Aorta (tissue), 5 donors: ENCODE measurements around the gene RTEL1. TPM values are rescaled to one million over a fixed set of nuclear protein-coding genes. Genes with fewer than 3 reads are reported as not detected.
"Not testable (repeated sequence)": the region's sequence is repeated elsewhere in the genome, so short reads cannot be mapped to it uniquely, and the experiment has no call there.

ENCODE experiments used
- ATAC-seq: fragments of 200-7000 bp; cut with Tn5 transposase; one replicate; pipeline ENCODE4 v1.9.1; 2022; ENCODE audit warnings: moderate library complexity; ENCODE audit not compliant: low FRiP score
- DNase-seq, 2 donors: peaks; one replicate each; pipeline ENCODE4 v3.0.0-alpha.2; 2020
- H3K27ac ChIP-seq, 2 donors: one replicate each; pipeline ENCODE4 v1.5.1; 2013; ENCODE audit warnings: low read length in 2 of 2, mild to moderate bottlenecking in 2 of 2, moderate library complexity in 2 of 2, control low read depth in 1 of 2, inconsistent platforms in 1 of 2, low read depth in 1 of 2
- H3K27me3 ChIP-seq, 2 donors: one replicate each; pipeline ENCODE4 v1.6.1; 2013; ENCODE audit warnings: control low read depth in 1 of 2, low read length in 1 of 2, mild to moderate bottlenecking in 1 of 2, moderate library complexity in 1 of 2; ENCODE audit not compliant: insufficient read depth in 2 of 2, control insufficient read depth in 1 of 2
- H3K36me3 ChIP-seq, 2 donors: one replicate each; pipeline ENCODE4 v1.6.1; 2013; ENCODE audit warnings: control low read depth in 1 of 2, low read length in 1 of 2, mild to moderate bottlenecking in 1 of 2; ENCODE audit not compliant: insufficient read depth in 2 of 2, control insufficient read depth in 1 of 2
- H3K4me1 ChIP-seq, 2 donors: one replicate each; pipeline ENCODE4 v1.6.1; 2013; ENCODE audit warnings: low read length in 2 of 2, control low read depth in 1 of 2, mild to moderate bottlenecking in 1 of 2, moderate library complexity in 1 of 2; ENCODE audit not compliant: insufficient read depth in 2 of 2, control insufficient read depth in 1 of 2
- H3K4me3 ChIP-seq, 2 donors: one replicate each; pipeline ENCODE4 v1.5.1; 2013; ENCODE audit warnings: low read length in 2 of 2, control low read depth in 1 of 2, mild to moderate bottlenecking in 1 of 2
- H3K9me3 ChIP-seq: one replicate; pipeline ENCODE4 v1.6.1; 2013; ENCODE audit warnings: mild to moderate bottlenecking, low read length; ENCODE audit not compliant: control insufficient read depth
- WGBS, 2 donors: extraction: QIAGEN DNeasy Blood & Tissue Kit; methylation state at CpG; one replicate each; pipeline ENCODE4 v1.1.7; 2013; 5-methylcytosine and 5-hydroxymethylcytosine counted together
- intact Hi-C, 2 donors: fragments of 100-400 bp; cut with DNase I; formaldehyde crosslinking; loops; one replicate each; pipeline versions ENCODE4 v1.14.2 to v1.15.0; 2022
- polyA plus RNA-seq, 2 donors: library from polyadenylated mRNA; stranded (reverse); fragments of 200-250 nt; gene quantifications; one replicate each; pipeline ENCODE4 v1.2.3, GENCODE V29; 2013
- total RNA-seq, 2 donors: library from RNA; stranded (reverse); fragmentation: NEBNext Ultra II Directional; extraction: Animal tissue kit (Norgen Biotek cat#: 25700); gene quantifications; one replicate each; pipeline ENCODE4 v1.2.1, GENCODE V29; 2021
- donor health status: healthy with polysubstance abuse.
- donor health status: Bipolar disorder and iron deficiency.
- donor health status: DM: no; HTN: no; CAD: no.
- donor health status: DM: no; HTN: no; CAD: no.
- donor health status: DM: yes; HTN: yes; CAD: no.

The RTEL1 gene
- total and polyA plus RNA-seq, 4 donors = 6.8 to 114 (median 39.3) TPM

GRCh38 chr20:63722967-63723622, 65.0 kb downstream of the RTEL1 start:
- 63 to 76% methylated on average over 2 of the region's 2 CpGs for WGBS, 2 donors
- H3K36me3 ChIP-seq, H3K4me3 ChIP-seq, DNase-seq, H3K9me3 ChIP-seq, intact Hi-C loops, H3K27ac ChIP-seq, ATAC-seq, H3K4me1 ChIP-seq, H3K27me3 ChIP-seq: not testable (repeated sequence)

- H3K27ac ChIP-seq, H3K4me3 ChIP-seq, ATAC-seq, DNase-seq, H3K4me1 ChIP-seq, H3K9me3 ChIP-seq, H3K27me3 ChIP-seq, H3K36me3 ChIP-seq, intact Hi-C loops: not testable (repeated sequence)
- 93 to 94% methylated on average over 18 of the region's 18 CpGs for WGBS, 2 donors
Measured at GRCh38 chr20:63730189-63730733, 72.1 kb downstream of the RTEL1 start.

- H3K4me1 ChIP-seq = no peaks in the 10 kb centered on the region
- no peak for DNase-seq
- H3K9me3 ChIP-seq = no peaks in the 10 kb centered on the region
- no peak overlapping the region for H3K27ac ChIP-seq
- H3K4me3 ChIP-seq = no peak overlapping the region
- intact Hi-C loops = no loop called here
- ATAC-seq = no peak
- no peaks in the 10 kb centered on the region for H3K36me3 ChIP-seq
- H3K27me3 ChIP-seq = no peaks in the 10 kb centered on the region
- WGBS, 2 donors = 58 to 78% methylated on average over 4 to 5 of the region's 5 CpGs
Measured at GRCh38 chr20:63731410-63731809, 73.3 kb downstream of the RTEL1 start.

GRCh38 chr20:63732118-63733095, 74.3 kb downstream of the RTEL1 start:
- H3K36me3 ChIP-seq = no peaks in the 10 kb centered on the region

GRCh38 chr20:63733117-63733516, 75.0 kb downstream of the RTEL1 start:
- Histone ChIP-seq H3K27ac (no peak overlapping the region), H3K27me3 (no peaks in the 10 kb centered on the region), H3K9me3 (no peaks in the 10 kb centered on the region), H3K4me1 (no peaks in the 10 kb centered on the region), H3K4me3 (no peak overlapping the region), H3K36me3 (no peaks in the 10 kb centered on the region)
- DNase-seq (no peak), ATAC-seq (no peak)
- intact Hi-C loops = no loop called here
- whole genome bisulfite sequencing, 2 donors = 92% methylated on average over 13 of the region's 13 CpGs

More at GRCh38 chr20:63732118-63733095, 74.3 kb downstream of the RTEL1 start:
- H3K4me3 ChIP-seq = no peak overlapping the region
- no peak for ATAC-seq
- 86 to 88% methylated on average over 37 to 38 of the region's 38 CpGs for WGBS, 2 donors
- intact Hi-C loops = no loop called here
- no peaks in the 10 kb centered on the region for H3K9me3 ChIP-seq
- no peak overlapping the region for H3K27ac ChIP-seq
- no peaks in the 10 kb centered on the region for H3K4me1 ChIP-seq
- no peaks in the 10 kb centered on the region for H3K27me3 ChIP-seq
- no peak for DNase-seq

- no peaks in the 10 kb centered on the region for H3K9me3 ChIP-seq
Measured at GRCh38 chr20:63733579-63734081, 75.5 kb downstream of the RTEL1 start.

GRCh38 chr20:63734111-63734945, 76.2 kb downstream of the RTEL1 start:
- no peaks in the 10 kb centered on the region for H3K9me3 ChIP-seq
- H3K27me3 ChIP-seq = no peaks in the 10 kb centered on the region
- H3K27ac ChIP-seq = no peak overlapping the region
- intact Hi-C loops = no loop called here
- ATAC-seq (no peak), DNase-seq (no peak)
- no peaks in the 10 kb centered on the region for H3K4me1 ChIP-seq
- WGBS, 2 donors = 90 to 92% methylated on average over 25 of the region's 25 CpGs
- H3K4me3 ChIP-seq = no peak overlapping the region
- no peaks in the 10 kb centered on the region for H3K36me3 ChIP-seq

More at GRCh38 chr20:63733579-63734081, 75.5 kb downstream of the RTEL1 start:
- intact Hi-C loops = no loop called here
- no peaks in the 10 kb centered on the region for H3K4me1 ChIP-seq
- no peak for DNase-seq
- WGBS, 2 donors = 93% methylated on average over 18 of the region's 18 CpGs
- no peak overlapping the region for H3K27ac ChIP-seq
- no peak for ATAC-seq
- no peak overlapping the region for H3K4me3 ChIP-seq
- no peaks in the 10 kb centered on the region for H3K36me3 ChIP-seq
- no peaks in the 10 kb centered on the region for H3K27me3 ChIP-seq
